ENCODE measurements around the gene DCDC2.

DCDC2 gene

GRCh38 chr6:24122139-24122538 is 235.7 kb downstream of the DCDC2 start:
- Histone ChIP-seq H3K4me1 (ENCODE audit: insufficient read depth, low read length) (no peaks in the 10 kb centered on the region), H3K36me3 (ENCODE audit: insufficient read depth, low read length) (no peaks in the 10 kb centered on the region), H3K4me3 (ENCODE audit: low read depth in 1 of 2, low read length in 2 of 2) (no peak overlapping the region), H3K27ac (ENCODE audit: low read length) (no peak overlapping the region), H2AFZ (ENCODE audit: low read depth, low read length) (no peak overlapping the region), H3K9ac (ENCODE audit: low read depth, low read length) (no peak overlapping the region), H3K27me3 (ENCODE audit: insufficient read depth, low read length, poor library complexity) (no peaks in the 10 kb centered on the region), H3K9me3 (ENCODE audit: insufficient read depth, low read length, severe bottlenecking) (no peaks in the 10 kb centered on the region), H4K20me1 (ENCODE audit: insufficient read depth, low read length) (no peaks in the 10 kb centered on the region), H3K79me2 (ENCODE audit: insufficient read depth, low read length) (no peaks in the 10 kb centered on the region), H3K4me2 (ENCODE audit: insufficient read depth, low read length) (no peak overlapping the region)
- DNase-seq (no peak), ATAC-seq (ENCODE audit: insufficient read depth, low read depth) (no peak)
- no peak for TF ChIP-seq CTCF (IDR thresholded peaks at IDR 0.05; ENCODE audit: borderline replicate concordance, extremely low read depth, low read length, poor library complexity, severe bottlenecking)
- TF ChIP-seq EZH2 (IDR thresholded peaks at IDR 0.05; ENCODE audit: borderline replicate concordance, low read depth, low read length, severe bottlenecking): no peak
